Heart left ventricle (tissue), 13 donors: ENCODE measurements around the gene CGB7.

Experiments
- POLR2A ChIP-seq, 2 donors: fragments of 450-650 bp; IDR thresholded peaks; one replicate each; pipeline ENCODE4 v1.6.1; 2017; ENCODE audit warnings: antibody characterized with exemption in 2 of 2, mild to moderate bottlenecking in 2 of 2, moderate library complexity in 2 of 2
- TF ChIP-seq, protein P1 (sequence below), 12 donors: fragments of 200-600 bp; sonication (generic) in 4 of 12; IDR thresholded peaks; one replicate each; pipeline versions ENCODE4 v1.5.0 to v1.8.0; 2018 to 2022; ENCODE audit warnings: antibody characterized with exemption in 12 of 12, mild to moderate bottlenecking in 5 of 12
- donor health status: ischemic (EF 13 %, LVEDD 7.1; RV severe dilation, severe dysfunction).
- donor health status: DM: no; HTN: yes; CAD: no.
- donor health status: DM: no; HTN: no; CAD: no.
- donor health status: ischemic (EF 25% LVEDD 6.9; RV normal size, moderate dysfunction).
- donor health status: ischemic (EF 25% LVEDD 5.7; RV mildly dilated, moderate dysfunction).
- donor health status: ischemic (EF 35%, LVEDD 5.7; RV mildly dilated, moderate dysfunction).
- donor health status: nonischemic (EF 11% LVEDD 7.7; RV severe dilation, severe dysfunction).
- donor health status: DM: yes; HTN: yes; CAD: no.
- donor health status: PGD.
- donor health status: ischemic (EF 29% LVEDD 5.4; RV normal size, mild dysfunction).
- donor health status: nonischemic (EF 23%, LVEDD 6.1; RV moderate dilation, normal function).

DNA sequence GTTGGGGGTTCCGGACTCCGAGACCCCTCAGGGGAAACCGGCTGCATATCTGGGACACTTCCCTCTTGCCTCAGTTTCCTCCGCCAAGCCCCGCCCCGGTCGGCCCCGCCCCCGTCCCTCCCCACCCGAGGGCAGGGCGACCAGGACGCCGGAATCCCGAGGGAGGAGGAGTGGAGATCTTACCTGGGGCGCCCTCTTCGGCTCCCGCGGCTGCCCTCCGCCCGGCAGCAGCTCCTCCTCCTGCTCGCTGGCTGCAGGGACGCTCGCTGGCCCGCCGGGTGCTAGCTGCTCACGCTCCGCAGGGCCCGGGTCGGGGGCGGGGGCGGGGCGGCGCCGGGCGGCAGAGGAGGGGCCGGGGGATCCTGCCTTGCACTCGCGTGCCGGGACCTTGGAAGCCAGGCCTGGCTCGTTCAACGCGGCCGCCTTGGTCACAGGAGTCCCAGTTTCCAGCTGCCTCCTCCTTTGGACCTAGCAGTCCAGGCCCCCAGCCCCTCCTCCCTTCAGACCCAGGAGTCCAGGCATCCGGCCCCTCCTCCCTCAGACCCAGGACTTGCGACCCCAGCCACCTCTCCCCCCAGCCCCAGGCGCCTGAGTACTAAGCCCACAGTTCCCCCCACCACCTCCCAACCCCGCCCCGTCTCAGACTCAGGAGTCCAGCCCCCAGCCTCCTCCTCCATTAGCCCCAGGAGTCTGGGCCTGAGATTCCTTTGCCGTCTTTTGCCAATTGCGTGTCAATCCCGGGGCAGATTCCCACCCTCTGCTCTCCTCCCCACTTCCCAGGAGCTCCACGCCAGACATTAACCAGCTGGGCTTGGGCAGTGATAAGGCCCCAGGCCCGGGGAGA is 7.4 kb upstream of the CGB7 start, which contains the start of gene NTF4:
- TF ChIP-seq, protein P1, sequence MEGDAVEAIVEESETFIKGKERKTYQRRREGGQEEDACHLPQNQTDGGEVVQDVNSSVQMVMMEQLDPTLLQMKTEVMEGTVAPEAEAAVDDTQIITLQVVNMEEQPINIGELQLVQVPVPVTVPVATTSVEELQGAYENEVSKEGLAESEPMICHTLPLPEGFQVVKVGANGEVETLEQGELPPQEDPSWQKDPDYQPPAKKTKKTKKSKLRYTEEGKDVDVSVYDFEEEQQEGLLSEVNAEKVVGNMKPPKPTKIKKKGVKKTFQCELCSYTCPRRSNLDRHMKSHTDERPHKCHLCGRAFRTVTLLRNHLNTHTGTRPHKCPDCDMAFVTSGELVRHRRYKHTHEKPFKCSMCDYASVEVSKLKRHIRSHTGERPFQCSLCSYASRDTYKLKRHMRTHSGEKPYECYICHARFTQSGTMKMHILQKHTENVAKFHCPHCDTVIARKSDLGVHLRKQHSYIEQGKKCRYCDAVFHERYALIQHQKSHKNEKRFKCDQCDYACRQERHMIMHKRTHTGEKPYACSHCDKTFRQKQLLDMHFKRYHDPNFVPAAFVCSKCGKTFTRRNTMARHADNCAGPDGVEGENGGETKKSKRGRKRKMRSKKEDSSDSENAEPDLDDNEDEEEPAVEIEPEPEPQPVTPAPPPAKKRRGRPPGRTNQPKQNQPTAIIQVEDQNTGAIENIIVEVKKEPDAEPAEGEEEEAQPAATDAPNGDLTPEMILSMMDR (IDR thresholded peaks at IDR 0.05) = no peak
- TF ChIP-seq POLR2A (IDR thresholded peaks at IDR 0.05) = no peak
